Endothelial cell of umbilical vein (primary cell): Measurements from ENCODE around the gene SCRN1. TPM values are rescaled to one million over a fixed set of nuclear protein-coding genes. Genes with fewer than 3 reads are reported as not detected.

Experiments
- BruUV-seq: library from RNA; stranded (reverse); fragments of 400-500 nt; replicated peaks from 2 replicates; lab custom pipeline; 2021; lab: Mats Ljungman, UMichigan
- CTCF ChIA-PET: fragments of 300-600, 350-600 bp; sonication (Branson Sonifier 250); formaldehyde crosslinking; loops from one replicate; lab custom pipeline; 2021; ENCODE audit warnings: antibody characterized with exemption, inconsistent platforms; lab: Charles Lee
- POLR2A ChIA-PET: fragments of 300-600, 350-600 bp; sonication (Branson Sonifier 250); formaldehyde crosslinking; loops from one replicate; lab custom pipeline; 2021; ENCODE audit warnings: antibody characterized with exemption, inconsistent platforms; lab: Charles Lee
- DNase-seq: peaks from one replicate; pipeline ENCODE4 v3.0.0-alpha.2; 2011; ENCODE audit warnings: low read depth, low spot score
- FAIRE-seq: peaks from 2 replicates; lab custom pipeline; 2011; peaks lifted over from hg19 to GRCh38; lab: Jason Lieb, UNC
- H2AFZ ChIP-seq: 2 replicates; pipeline ENCODE4 v1.6.0; 2012; ENCODE audit warnings: low read depth, low read length, control low read depth, inconsistent platforms
- H3K27ac ChIP-seq: 2 replicates; pipeline ENCODE4 v1.5.1; 2011; ENCODE audit warnings: low read depth, mild to moderate bottlenecking, control low read depth, low read length, moderate library complexity; ENCODE audit not compliant: insufficient read depth
- H3K27me3 ChIP-seq, 2 experiments: 2 replicates each; pipeline versions ENCODE4 v1.6.0 to v1.6.1; 2011; ENCODE audit warnings: low read length in 2 of 2, mixed read lengths in 1 of 2; ENCODE audit not compliant: control insufficient read depth in 2 of 2, insufficient read depth in 2 of 2
- H3K36me3 ChIP-seq, 2 experiments: 2 replicates in 1 of 2; 3 replicates in 1 of 2; pipeline ENCODE4 v1.5.1; 2011; ENCODE audit warnings: low read length in 2 of 2, mild to moderate bottlenecking in 1 of 2, moderate library complexity in 1 of 2; ENCODE audit not compliant: control insufficient read depth in 2 of 2, insufficient read depth in 2 of 2; ENCODE audit errors: extremely low read depth in 1 of 2
- H3K4me1 ChIP-seq: 3 replicates; pipeline ENCODE4 v1.5.1; 2011; ENCODE audit warnings: mild to moderate bottlenecking, low read length; ENCODE audit not compliant: control insufficient read depth, insufficient read depth; ENCODE audit errors: extremely low read depth
- H3K4me2 ChIP-seq: 2 replicates; pipeline ENCODE4 v1.6.1; 2011; ENCODE audit warnings: low read length, control low read depth, mixed read lengths; ENCODE audit not compliant: insufficient read depth
- H3K4me3 ChIP-seq, 3 experiments: fragments of 200-600 bp in 1 of 3; sonication (generic), shearing (Covaris generic) in 1 of 3; replicated peaks in 1 of 3; 2 replicates each; pipeline ENCODE4 v1.5.1; 2011 to 2016; ENCODE audit warnings: control low read depth in 3 of 3, low read length in 3 of 3, mild to moderate bottlenecking in 2 of 3, inconsistent platforms in 1 of 3, low read depth in 1 of 3, moderate library complexity in 1 of 3; ENCODE audit not compliant: insufficient read depth in 1 of 3
- H3K79me2 ChIP-seq: 2 replicates; pipeline ENCODE4 v1.6.0; 2012; ENCODE audit warnings: low read length, inconsistent platforms; ENCODE audit not compliant: control insufficient read depth, insufficient read depth
- H3K9ac ChIP-seq: replicated peaks from 2 replicates; pipeline ENCODE3; 2011; ENCODE audit warnings: low read length, control low read depth; ENCODE audit not compliant: insufficient read depth; ENCODE audit errors: extremely low read depth
- H3K9me1 ChIP-seq: replicated peaks from 3 replicates; pipeline ENCODE4 v1.6.0; 2011; ENCODE audit warnings: mild to moderate bottlenecking, low read length; ENCODE audit not compliant: control insufficient read depth, insufficient read depth; ENCODE audit errors: extremely low read depth
- H3K9me3 ChIP-seq: replicated peaks from 2 replicates; pipeline ENCODE4 v1.5.1; 2012; ENCODE audit warnings: low read length, inconsistent platforms; ENCODE audit not compliant: control insufficient read depth, insufficient read depth
- H4K20me1 ChIP-seq: replicated peaks from 2 replicates; pipeline ENCODE3; 2011; ENCODE audit warnings: mild to moderate bottlenecking, low read length; ENCODE audit not compliant: control insufficient read depth, insufficient read depth; ENCODE audit errors: extremely low read depth
- CTCF ChIP-seq, 2 donors: IDR thresholded peaks; 1 replicate in 1 of 2; 2 replicates in 1 of 2; pipeline ENCODE4 v1.5.1; 2011; ENCODE audit warnings: low read length in 2 of 2, mild to moderate bottlenecking in 2 of 2, moderate library complexity in 2 of 2, control low read depth in 1 of 2, inconsistent platforms in 1 of 2, low read depth in 1 of 2; ENCODE audit not compliant: insufficient read depth in 1 of 2; ENCODE audit errors: extremely low read depth in 1 of 2
- EZH2 ChIP-seq: IDR thresholded peaks from 2 replicates; pipeline ENCODE4 v1.6.1; 2012; ENCODE audit warnings: borderline replicate concordance, low read depth, mild to moderate bottlenecking, moderate library complexity, low read length, inconsistent platforms; ENCODE audit not compliant: severe bottlenecking
- FOS ChIP-seq: IDR thresholded peaks from 2 replicates; pipeline ENCODE4 v1.6.1; 2011; ENCODE audit warnings: mild to moderate bottlenecking, low read length, moderate library complexity, borderline replicate concordance; ENCODE audit not compliant: insufficient read depth
- GATA2 ChIP-seq: IDR thresholded peaks from 2 replicates; pipeline ENCODE4 v1.7.0; 2011; ENCODE audit warnings: low read depth, mild to moderate bottlenecking, moderate library complexity, mixed read lengths, low read length; ENCODE audit not compliant: insufficient read length, insufficient read depth
- JUN ChIP-seq: IDR thresholded peaks from 2 replicates; pipeline ENCODE4 v1.6.1; 2011; ENCODE audit warnings: borderline replicate concordance, low read depth; ENCODE audit not compliant: insufficient read length, insufficient read depth
- MAX ChIP-seq: IDR thresholded peaks from 2 replicates; pipeline ENCODE4 v1.6.1; 2011; ENCODE audit not compliant: insufficient read depth, insufficient read length
- MYC ChIP-seq: IDR thresholded peaks from one replicate; pipeline ENCODE4 v1.6.1; 2011; ENCODE audit warnings: mild to moderate bottlenecking, low read depth, low read length
- POLR2A ChIP-seq: IDR thresholded peaks from 2 replicates; pipeline ENCODE4 v1.6.1; 2012; ENCODE audit warnings: low read depth, mild to moderate bottlenecking, control low read depth, low read length
- POLR2AphosphoS5 ChIP-seq: IDR thresholded peaks from 2 replicates; pipeline ENCODE4 v1.6.1; 2012; ENCODE audit warnings: low read depth, mild to moderate bottlenecking, control low read depth, low read length, moderate library complexity; ENCODE audit not compliant: insufficient read depth
- dilution Hi-C: fragments of 300-500 bp; cut with MboI; formaldehyde crosslinking; loops from one replicate; pipeline ENCODE4 v1.15.0; 2019; ENCODE audit warnings: low sequenced_read_pairs; ENCODE audit not compliant: extremely low pct_ligation_motif_present
- intact Hi-C: fragments of 100-400 bp; cut with micrococcal nuclease; formaldehyde crosslinking; loops from one replicate; pipeline ENCODE4 v1.10.0; 2022
- polyA plus RNA-seq, 4 experiments: library from polyadenylated mRNA; depleted of rRNA in 3 of 4; stranded (reverse) in 3 of 4; unstranded in 1 of 4; fragments of >200 nt; gene quantifications; 2 replicates each; pipeline versions ENCODE4 v1.2.1 to v1.2.3, GENCODE V29; 2011 to 2012; ENCODE audit warnings: missing spikeins in 1 of 4
- total RNA-seq: library from RNA; stranded (reverse); gene quantifications from 2 replicates; pipeline ENCODE4 v1.2.3, GENCODE V29; 2021

Gene SCRN1
- total and polyA plus RNA-seq, 2 donors (not counting 3 experiments of a cell fraction or from before 2014, with no cell fraction given) = 57.0 to 127 TPM

DNA sequence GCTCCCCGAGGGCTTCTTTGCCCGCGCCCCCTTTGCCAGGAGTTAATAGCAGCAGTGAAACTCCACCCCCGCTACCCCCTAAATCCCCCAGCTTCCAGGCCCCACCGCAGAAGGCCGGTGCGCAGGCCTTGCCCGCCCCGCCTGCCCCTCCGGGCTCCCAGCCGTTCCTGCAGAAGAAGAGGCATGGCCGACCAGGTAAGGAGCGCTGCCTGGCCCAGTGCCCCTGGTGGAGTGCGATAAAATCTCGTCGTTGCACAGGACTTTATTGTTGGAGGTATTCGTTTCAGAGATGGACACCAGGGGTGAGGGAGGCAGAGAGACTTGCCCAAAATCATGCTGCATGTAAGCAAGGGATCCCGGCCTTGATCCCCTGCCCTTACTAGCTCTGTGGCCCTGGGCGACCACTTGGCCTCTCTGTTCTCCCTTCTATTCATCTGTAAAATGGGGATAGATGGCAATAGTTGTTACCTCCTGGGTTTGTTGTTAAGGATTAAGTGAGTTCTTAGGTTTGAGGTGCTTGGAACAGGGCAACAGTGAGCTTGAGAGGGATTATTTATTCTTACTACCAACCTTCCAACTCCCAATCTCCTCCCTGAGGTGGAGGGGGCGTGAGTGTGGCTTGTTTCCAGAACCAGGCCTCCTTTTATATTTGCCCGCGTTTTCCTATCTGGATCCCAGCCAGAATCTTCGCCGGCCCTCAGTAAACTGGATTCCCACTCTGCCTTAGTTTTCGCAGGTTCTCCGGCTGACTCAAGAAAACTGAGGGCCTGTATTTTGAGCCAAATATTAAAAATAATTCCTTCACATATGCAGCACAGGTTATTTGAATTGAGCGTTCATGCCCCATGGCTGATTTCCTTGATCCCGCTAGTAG lies 105.0 kb downstream of the SCRN1 start:
- POLR2A ChIA-PET = no interaction called here
- Histone ChIP-seq H3K27ac (no peak overlapping the region), H3K36me3 (no peaks in the 10 kb centered on the region), H3K9me3 (no peaks in the 10 kb centered on the region), H4K20me1 (no peaks in the 10 kb centered on the region), H3K4me1 (no peaks in the 10 kb centered on the region), H2AFZ (no peak overlapping the region), H3K9me1 (no peaks in the 10 kb centered on the region), H3K4me3 (no peak overlapping the region), H3K4me2 (no peak overlapping the region), H3K79me2 (no peaks in the 10 kb centered on the region), H3K27me3 (peaks cover 0 to 7% of the 10 kb centered on the region in 2 experiments), H3K9ac (no peak overlapping the region)
- TF ChIP-seq GATA2 (no peak), EZH2 (no peak), POLR2AphosphoS5 (no peak), FOS (no peak), CTCF (IDR thresholded peaks at IDR 0.05; ENCODE audit: extremely low read depth in 1 of 2, insufficient read depth in 1 of 2, low read depth in 1 of 2, low read length in 2 of 2) (no peak), JUN (no peak), MAX (no peak), POLR2A (no peak), MYC (no peak)
- DNase-seq = no peak
- dilution Hi-C loops = no loop called here
- CTCF ChIA-PET = interaction anchor here (1.1 to 1.8 kb wide), 3 partner anchors 8 to 25 kb away, joined by 3 read pairs; no protein-coding TSS in a partner anchor
- FAIRE-seq = peak; percentile 55
- no TSS peak for BruUV-seq
- intact Hi-C loops = no loop called here
